BLaER1 treated with 17β-estradiol and CSF1 and Interleukin-3, amounts not matched to agents 10 nM and 100 nM (cell line): ENCODE measurements around the gene LRRC47.
"Not testable (repeated sequence)": the region's sequence is repeated elsewhere in the genome, so short reads cannot be mapped to it uniquely, and the experiment has no call there.

Experiments
- H3K27ac ChIP-seq, 11 experiments: shearing (Covaris generic); formaldehyde crosslinking; 2 replicates each; pipeline ENCODE4 v1.8.1; 2022
- H3K27me3 ChIP-seq, 11 experiments: shearing (Covaris generic); formaldehyde crosslinking; 2 replicates each; pipeline ENCODE4 v1.8.1; 2022
- H3K36me3 ChIP-seq, 11 experiments: shearing (Covaris generic); formaldehyde crosslinking; 2 replicates each; pipeline ENCODE4 v1.8.1; 2022
- H3K4me1 ChIP-seq, 10 experiments: shearing (Covaris generic); formaldehyde crosslinking; 2 replicates each; pipeline ENCODE4 v1.8.1; 2022
- H3K4me2 ChIP-seq, 11 experiments: shearing (Covaris generic); formaldehyde crosslinking; 2 replicates each; pipeline ENCODE4 v1.8.1; 2022
- H3K4me3 ChIP-seq, 10 experiments: shearing (Covaris generic); formaldehyde crosslinking; 2 replicates each; pipeline ENCODE4 v1.8.1; 2022
- H3K9ac ChIP-seq, 11 experiments: shearing (Covaris generic); formaldehyde crosslinking; 2 replicates each; pipeline ENCODE4 v1.8.1; 2022
- H3K9me3 ChIP-seq, 11 experiments: shearing (Covaris generic); formaldehyde crosslinking; replicated peaks in 1 of 11; 2 replicates each; pipeline ENCODE4 v1.8.1; 2022
- H4K20me1 ChIP-seq, 11 experiments: shearing (Covaris generic); formaldehyde crosslinking; 2 replicates each; pipeline ENCODE4 v1.8.1; 2022
- Cebpa-rat ChIP-seq, 11 experiments: shearing (Covaris generic); IDR thresholded peaks; 2 replicates each; pipeline ENCODE4 v1.8.1; 2022

LRRC47 gene

DNA sequence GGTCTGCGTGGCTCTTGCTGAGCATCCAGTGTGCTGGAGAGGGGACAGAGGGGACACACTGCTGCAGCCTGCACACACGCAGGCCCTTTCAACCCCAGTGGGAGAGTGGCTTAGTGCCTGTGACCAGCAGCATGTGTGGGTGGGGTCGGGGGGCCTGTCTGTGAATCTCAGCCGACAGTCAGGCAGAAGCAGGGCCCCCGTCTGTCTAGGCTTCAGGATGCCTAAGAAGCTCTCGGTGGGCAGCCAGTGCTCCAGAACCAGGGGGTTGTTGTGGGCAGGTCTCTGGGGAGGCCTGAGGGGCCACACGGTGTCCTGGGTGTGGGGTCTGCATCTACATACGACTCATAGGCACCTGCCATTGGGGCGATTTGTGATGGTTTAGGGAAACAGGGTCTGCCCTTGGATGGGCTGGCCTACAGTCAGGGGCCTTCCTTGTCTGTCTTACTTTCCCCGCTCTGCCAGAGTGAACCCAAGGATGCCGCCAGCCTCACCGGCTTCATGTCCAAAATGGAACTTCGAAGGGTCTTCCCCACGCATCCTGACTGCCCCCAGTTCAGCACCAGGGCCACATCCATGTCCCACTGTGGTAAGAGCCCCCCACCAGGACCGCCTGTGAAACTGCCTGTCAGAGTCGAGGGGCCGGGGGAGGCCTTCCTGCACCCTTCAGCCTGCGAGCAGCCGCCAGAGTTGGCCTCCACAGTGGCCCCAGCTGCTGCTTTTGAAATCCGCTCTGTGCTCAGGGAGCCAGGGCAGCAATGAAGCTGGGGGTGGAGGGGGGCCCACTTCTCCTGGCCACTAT, 42.4 kb downstream of the LRRC47 start:
- Histone ChIP-seq H3K9me3 (no peaks in the 10 kb centered on the region), H3K4me1 (peaks cover 0 to 15% (median 0%) of the 10 kb centered on the region in 10 experiments; a peak in 6 of 20 replicates), H4K20me1 (no peaks in the 10 kb centered on the region), H3K4me3 (no peak overlapping the region), H3K27ac (no peak overlapping the region), H3K36me3 (no peaks in the 10 kb centered on the region), H3K4me2 (peak overlapping the region in 1 of 11 experiments; percentile 13; a peak in 1 of 22 replicates), H3K27me3 (no peaks in the 10 kb centered on the region), H3K9ac (no peak overlapping the region)
- TF ChIP-seq Cebpa-rat (IDR thresholded peaks at IDR 0.05) = no peak

DNA sequence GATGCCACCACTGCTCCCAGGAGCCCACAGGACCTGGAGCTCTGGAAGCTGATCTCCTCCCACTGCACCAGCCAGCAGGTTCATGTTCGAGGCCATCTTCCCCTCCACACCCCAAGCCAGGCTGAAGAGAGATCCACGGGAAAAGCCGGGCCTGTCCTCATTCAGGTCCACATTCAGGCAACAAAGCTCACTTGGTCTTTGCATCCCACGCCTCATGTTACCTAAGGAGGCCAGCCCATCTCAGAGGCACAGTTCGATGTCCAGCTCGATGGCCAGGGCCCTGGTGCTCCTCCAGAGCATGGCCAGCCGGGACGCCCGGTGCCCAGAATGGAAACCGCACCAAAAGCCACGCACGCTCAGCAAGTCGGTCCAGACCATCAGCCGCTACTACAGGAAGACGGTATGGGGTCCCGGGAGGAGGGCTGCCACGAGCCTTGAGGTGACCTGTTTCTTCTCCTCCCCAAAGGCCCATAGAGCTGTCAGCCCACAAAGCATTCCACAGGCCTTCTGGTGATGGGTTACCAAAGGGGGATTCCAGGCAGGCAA, 43.8 kb downstream of the LRRC47 start, which contains the start of gene CCDC27:
CCDC27 (plus strand) TSS at position 51 of the 546 bp plus-strand sequence; CDS start at position 83, 32 bp downstream.
- Histone ChIP-seq H3K36me3 (no peaks in the 10 kb centered on the region), H3K9me3 (no peaks in the 10 kb centered on the region), H3K4me2 (no peak within 1 kb of the TSS), H3K27ac (no peak within 1 kb of the TSS), H3K4me3 (no peak within 1 kb of the TSS), H3K9ac (no peak within 1 kb of the TSS), H3K27me3 (no peaks in the 10 kb centered on the region), H4K20me1 (no peaks in the 10 kb centered on the region), H3K4me1 (peaks cover 8 to 18% (median 9%) of the 10 kb centered on the region in 10 experiments)
- TF ChIP-seq Cebpa-rat (IDR thresholded peaks at IDR 0.05) = no peak

DNA sequence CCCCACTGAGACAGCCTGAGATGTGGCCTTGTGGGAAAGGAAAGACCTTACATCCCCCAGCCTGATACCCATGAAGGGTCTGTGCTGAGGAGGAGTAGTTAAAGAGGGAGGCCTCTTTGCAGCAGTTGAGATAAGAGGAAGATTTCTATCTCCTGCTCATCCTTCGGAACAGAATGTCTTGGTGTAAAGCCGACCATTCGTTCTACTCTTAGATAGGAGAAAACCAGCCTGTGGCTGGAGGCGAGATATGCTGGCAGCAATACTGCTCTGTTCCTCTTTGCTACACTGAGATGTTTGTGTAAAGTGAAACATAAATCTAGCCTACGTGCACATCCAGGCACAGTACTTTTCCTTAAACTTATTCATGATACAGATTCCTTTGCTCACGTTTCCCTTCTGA, 45.6 kb downstream of the LRRC47 start:
- no peaks in the 10 kb centered on the region for H3K9me3 ChIP-seq
- no peak for TF ChIP-seq Cebpa-rat (IDR thresholded peaks at IDR 0.05)
- no peaks in the 10 kb centered on the region for H3K36me3 ChIP-seq
- peaks cover 16 to 33% (median 22%) of the 10 kb centered on the region in 10 experiments for H3K4me1 ChIP-seq
- H3K9ac ChIP-seq = no peak overlapping the region
- no peak overlapping the region for H3K27ac ChIP-seq
- no peak overlapping the region for H3K4me2 ChIP-seq
- no peak overlapping the region for H3K4me3 ChIP-seq
- H4K20me1 ChIP-seq = peaks cover 0 to 7% (median 3%) of the 10 kb centered on the region in 11 experiments; a peak in 8 of 22 replicates
- no peaks in the 10 kb centered on the region for H3K27me3 ChIP-seq

DNA sequence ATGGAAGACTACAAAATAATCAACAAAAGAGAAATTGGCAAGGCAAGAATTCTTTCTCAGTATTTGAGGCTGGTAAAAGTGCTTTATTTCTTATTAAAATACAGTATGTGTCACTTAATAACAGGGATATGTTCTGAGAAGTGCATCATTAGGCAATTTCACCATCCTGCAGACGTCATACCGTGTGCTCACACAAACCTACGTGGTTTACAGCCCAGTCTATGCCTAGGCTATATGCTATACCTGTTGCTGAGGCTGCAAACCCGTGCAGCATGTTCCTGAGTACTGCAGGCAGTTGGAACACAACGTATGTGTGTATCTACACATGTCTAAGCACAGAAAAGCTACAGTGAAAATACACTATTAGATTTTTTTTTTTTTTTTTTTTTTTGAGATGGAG, 46.8 kb downstream of the LRRC47 start:
- no peaks in the 10 kb centered on the region for H3K36me3 ChIP-seq
- peaks cover 0 to 20% (median 15%) of the 10 kb centered on the region in 11 experiments; a peak in 13 of 22 replicates for H4K20me1 ChIP-seq
- H3K4me3 ChIP-seq = no peak overlapping the region
- peaks cover 20 to 44% (median 35%) of the 10 kb centered on the region in 10 experiments for H3K4me1 ChIP-seq
- H3K9me3 ChIP-seq = no peaks in the 10 kb centered on the region
- no peak overlapping the region for H3K27ac ChIP-seq
- H3K4me2 ChIP-seq = no peak overlapping the region
- no peaks in the 10 kb centered on the region for H3K27me3 ChIP-seq
- no peak overlapping the region for H3K9ac ChIP-seq
- no peak for TF ChIP-seq Cebpa-rat (IDR thresholded peaks at IDR 0.05)

DNA sequence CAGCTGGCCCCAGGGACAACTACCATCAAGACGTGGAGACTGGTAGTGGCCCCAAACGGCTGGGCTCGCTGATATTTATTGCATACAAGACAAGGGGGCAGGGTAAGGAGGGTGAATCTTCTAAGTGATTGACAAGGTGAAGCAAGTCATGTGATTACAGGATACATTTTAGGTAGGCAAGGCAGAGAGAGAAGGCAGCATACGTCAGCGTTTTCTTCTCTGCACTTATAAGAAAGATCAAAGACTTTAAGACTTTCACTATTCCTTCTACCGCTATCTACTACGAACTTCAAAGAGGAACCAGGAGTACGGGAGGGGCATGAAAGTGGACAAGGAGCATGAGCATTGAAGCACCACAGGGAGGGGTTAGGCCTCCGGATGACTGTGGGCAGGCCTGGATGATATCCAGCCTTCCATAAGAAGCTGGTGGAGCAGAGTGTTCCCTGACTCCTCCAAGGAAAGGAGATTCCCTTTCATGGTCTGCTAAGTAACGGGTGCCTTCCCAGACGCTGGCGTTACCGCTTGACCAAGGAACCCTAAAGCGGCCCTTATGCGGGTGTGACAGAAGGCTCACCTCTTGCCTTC, 47.9 kb downstream of the LRRC47 start:
- Histone ChIP-seq H4K20me1 (peaks cover 0 to 25% (median 16%) of the 10 kb centered on the region in 11 experiments; a peak in 14 of 22 replicates), H3K4me2 (peak overlapping the region; percentile 81 to 100 (median 99); a peak in 20 of 22 replicates)
- H3K9ac ChIP-seq = not testable (repeated sequence)

DNA sequence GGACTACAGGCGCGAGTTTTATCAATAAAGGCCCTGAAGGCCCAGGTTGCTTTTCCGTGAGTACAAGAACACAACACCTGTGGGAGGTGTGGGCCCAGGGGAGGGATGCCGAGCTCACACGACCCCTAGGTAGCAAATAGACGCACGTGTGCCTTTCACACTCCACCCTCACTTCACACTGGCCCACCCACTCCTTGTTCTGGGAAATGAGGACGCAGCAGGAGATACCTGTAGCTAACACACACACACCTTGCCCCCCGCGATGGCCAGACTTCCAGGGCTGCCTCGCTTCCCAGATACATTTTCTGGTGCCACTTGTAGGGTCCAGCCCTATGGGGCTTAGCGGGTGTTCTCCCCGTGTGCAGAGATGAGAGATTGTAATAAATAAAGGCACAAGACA, 48.4 kb downstream of the LRRC47 start:
- Histone ChIP-seq H3K27me3 (no peaks in the 10 kb centered on the region), H3K36me3 (peaks cover 1 to 11% (median 3%) of the 10 kb centered on the region in 11 experiments; a peak in 18 of 22 replicates), H3K27ac (no peak overlapping the region), H3K4me1 (peaks cover 20 to 40% (median 36%) of the 10 kb centered on the region in 10 experiments), H4K20me1 (peaks cover 0 to 25% (median 17%) of the 10 kb centered on the region in 11 experiments; a peak in 17 of 22 replicates), H3K9me3 (no peaks in the 10 kb centered on the region), H3K9ac (peak overlapping the region in 9 of 11 experiments; percentile 70 to 86 (median 84); a peak in 12 of 22 replicates), H3K4me3 (peak overlapping the region; percentile 57 to 86 (median 76)), H3K4me2 (peak overlapping the region; percentile 81 to 100 (median 99))
- no peak for TF ChIP-seq Cebpa-rat (IDR thresholded peaks at IDR 0.05)

More for the DNA sequence above, 47.9 kb downstream of the LRRC47 start:
- not testable (repeated sequence) for H3K9me3 ChIP-seq, H3K4me3 ChIP-seq, H3K36me3 ChIP-seq, H3K27me3 ChIP-seq, H3K27ac ChIP-seq
- peaks cover 20 to 40% (median 35%) of the 10 kb centered on the region in 10 experiments for H3K4me1 ChIP-seq

DNA sequence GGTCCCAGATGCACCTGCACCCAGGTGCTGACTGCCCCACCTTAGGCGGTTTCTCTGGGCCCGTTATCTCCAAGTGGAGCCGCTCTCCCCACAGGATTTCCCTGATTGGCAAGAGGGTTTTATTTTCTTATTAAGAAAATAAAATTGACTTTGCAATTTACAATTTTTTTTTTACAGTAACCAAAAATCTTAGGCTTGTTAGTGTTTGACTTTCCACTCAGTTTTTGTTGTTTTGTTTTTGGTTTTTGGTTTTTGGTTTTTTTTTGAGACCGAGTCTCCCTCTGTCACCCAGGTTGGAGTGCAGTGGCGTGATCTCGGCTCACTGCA, 48.8 kb downstream of the LRRC47 start:
- peaks cover 5 to 15% (median 8%) of the 10 kb centered on the region in 11 experiments; a peak in 19 of 22 replicates for H3K36me3 ChIP-seq
- peaks cover 20 to 43% (median 36%) of the 10 kb centered on the region in 10 experiments for H3K4me1 ChIP-seq
- H3K27me3 ChIP-seq = no peaks in the 10 kb centered on the region
- no peak for TF ChIP-seq Cebpa-rat (IDR thresholded peaks at IDR 0.05)
- H4K20me1 ChIP-seq = peaks cover 0 to 29% (median 19%) of the 10 kb centered on the region in 11 experiments; a peak in 17 of 22 replicates
- H3K27ac ChIP-seq = peak overlapping the region in 3 of 11 experiments; percentile 65 to 81 (median 81); a peak in 3 of 22 replicates
- no peaks in the 10 kb centered on the region for H3K9me3 ChIP-seq
- H3K9ac ChIP-seq = peak overlapping the region; percentile 70 to 86 (median 84); a peak in 21 of 22 replicates
- peak overlapping the region; percentile 81 to 100 (median 99) for H3K4me2 ChIP-seq
- peak overlapping the region; percentile 57 to 86 (median 76) for H3K4me3 ChIP-seq

DNA sequence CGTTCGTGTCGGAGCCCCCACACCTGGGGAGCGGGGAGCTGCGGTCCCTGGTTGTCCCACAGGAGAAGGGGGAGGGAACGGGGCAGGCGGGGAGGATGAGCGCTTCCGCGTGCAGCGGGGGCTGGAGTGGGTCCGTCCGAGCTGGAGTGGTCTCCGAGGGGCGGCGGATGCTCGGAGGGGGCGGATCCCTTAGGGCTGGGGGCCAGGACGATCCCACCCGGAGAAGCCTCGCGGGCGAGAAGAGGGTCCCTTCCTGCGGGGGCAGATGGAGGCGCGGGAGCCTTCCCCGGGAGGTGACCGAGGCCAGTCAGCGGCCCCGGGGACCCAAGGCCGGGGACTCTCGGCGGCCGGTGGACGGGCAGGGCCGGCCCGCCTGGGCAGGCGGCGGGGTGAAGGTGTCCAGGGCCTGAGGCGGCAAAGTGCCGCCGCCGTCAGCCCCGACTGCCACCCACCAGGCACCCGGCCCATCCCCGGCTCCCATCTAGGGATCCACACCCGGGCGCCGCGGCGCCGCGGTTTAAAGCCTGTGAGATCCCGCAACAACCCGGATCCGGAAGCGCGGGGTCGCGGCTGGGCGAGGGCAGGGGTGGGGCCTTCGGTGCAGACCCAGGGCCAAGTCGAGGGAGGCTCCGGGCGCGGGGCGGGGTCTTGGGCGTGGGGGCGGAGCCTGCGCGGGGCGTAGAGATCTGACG, 49.3 kb downstream of the LRRC47 start:
- H3K4me1 ChIP-seq = peaks cover 20 to 44% (median 36%) of the 10 kb centered on the region in 10 experiments
- peak overlapping the region; percentile 40 to 81 (median 73); a peak in 20 of 22 replicates for H3K27ac ChIP-seq
- H3K9ac ChIP-seq = peak overlapping the region; percentile 70 to 86 (median 84)
- no peak for TF ChIP-seq Cebpa-rat (IDR thresholded peaks at IDR 0.05)
- peaks cover 10 to 20% (median 13%) of the 10 kb centered on the region in 11 experiments for H3K36me3 ChIP-seq
- peak overlapping the region; percentile 57 to 86 (median 76) for H3K4me3 ChIP-seq
- H3K27me3 ChIP-seq = no peaks in the 10 kb centered on the region
- no peaks in the 10 kb centered on the region for H3K9me3 ChIP-seq
- peak overlapping the region; percentile 81 to 100 (median 99) for H3K4me2 ChIP-seq
- H4K20me1 ChIP-seq = peaks cover 0 to 31% (median 19%) of the 10 kb centered on the region in 11 experiments; a peak in 17 of 22 replicates
